Epidermal melanocyte (primary cell): ENCODE results near the gene MPV17L.
"Not testable (repeated sequence)": the region's sequence is repeated elsewhere in the genome, so short reads cannot be mapped to it uniquely, and the experiment has no call there.

Experiments used
- DNase-seq: peaks from one replicate; pipeline ENCODE4 v3.0.0; 2011; ENCODE audit warnings: low spot score; ENCODE audit not compliant: insufficient read length

Gene MPV17L

DNA sequence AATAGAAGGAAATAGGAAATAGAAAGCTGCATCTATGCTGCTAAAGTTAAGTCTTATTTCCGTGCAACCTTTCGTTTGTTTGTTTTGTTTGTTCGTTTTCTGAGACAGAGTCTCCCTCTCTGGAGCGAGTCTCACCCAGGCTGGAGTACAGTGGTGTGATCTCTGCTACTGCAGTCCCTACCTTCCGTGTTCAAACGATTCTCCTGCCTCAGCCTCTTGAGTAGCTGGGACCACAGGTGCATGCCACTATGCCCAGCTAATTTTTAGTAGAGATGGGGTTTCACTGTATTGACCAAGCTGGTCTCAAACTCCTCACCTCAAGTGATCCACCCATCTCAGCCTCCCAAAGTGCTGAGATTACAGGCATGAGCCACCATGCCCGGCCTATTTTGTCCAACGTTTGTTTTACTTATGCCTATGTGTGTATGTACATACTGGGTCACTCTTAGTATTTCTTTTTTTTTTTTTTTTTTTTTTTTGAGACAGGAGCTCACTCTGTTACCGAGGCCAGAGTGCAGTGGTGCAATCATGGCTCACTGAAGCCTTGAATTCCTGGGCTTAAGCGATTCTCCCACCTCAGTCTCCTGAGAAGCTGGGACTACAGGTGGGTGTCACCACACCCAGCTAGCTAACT, 55.7 kb downstream of the MPV17L start:
- no peak for DNase-seq

DNA sequence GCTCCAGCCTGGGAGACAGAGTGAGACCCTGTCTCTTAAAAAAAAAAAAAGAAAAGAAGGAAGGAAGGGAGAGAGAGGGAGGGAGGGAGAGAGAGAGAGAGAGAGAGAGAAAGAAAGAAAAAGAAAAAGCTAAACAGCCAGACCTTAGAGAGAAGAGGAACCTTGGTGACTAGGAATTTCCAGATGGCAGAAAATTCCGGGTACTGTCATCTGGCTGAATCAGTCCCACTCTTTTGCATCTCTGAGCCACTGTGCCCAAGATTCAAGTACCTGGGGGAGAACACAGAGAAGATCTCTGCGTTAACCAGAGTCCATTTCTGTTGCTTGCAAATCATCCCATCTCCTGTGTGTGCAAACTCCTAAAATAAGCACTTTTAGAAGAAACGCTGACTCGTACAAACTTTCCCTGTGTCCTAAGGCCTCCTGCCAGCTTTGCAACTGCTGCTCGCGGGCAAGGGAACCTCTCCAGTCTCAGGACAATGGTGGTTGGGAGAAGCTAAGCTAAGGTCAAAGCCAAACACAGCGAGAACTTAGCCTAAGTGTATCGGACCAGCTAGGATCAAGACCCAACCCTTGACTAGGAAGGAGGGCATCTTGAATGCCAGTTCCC, 56.8 kb downstream of the MPV17L start:
- no peak for DNase-seq

DNA sequence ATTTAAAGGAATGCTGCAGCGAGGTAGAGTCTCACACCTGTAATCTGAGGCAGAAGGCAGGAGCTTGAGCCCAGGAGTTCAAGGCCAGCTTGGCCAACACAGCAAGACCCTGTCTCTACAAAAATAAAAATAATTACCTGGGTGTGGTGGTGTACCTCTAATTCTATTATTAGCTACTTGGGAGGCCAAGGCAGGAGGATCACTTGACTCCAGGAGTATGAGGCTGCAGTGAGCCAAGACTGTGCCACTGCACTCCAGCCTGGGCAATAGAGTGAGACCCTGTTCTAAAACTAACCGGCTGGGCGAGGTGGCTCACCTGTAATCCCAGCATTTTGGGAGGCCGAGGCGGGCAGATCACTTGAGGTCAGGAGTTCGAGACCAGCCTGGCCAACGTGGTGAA, 57.7 kb downstream of the MPV17L start:
- not testable (repeated sequence) for DNase-seq

DNA sequence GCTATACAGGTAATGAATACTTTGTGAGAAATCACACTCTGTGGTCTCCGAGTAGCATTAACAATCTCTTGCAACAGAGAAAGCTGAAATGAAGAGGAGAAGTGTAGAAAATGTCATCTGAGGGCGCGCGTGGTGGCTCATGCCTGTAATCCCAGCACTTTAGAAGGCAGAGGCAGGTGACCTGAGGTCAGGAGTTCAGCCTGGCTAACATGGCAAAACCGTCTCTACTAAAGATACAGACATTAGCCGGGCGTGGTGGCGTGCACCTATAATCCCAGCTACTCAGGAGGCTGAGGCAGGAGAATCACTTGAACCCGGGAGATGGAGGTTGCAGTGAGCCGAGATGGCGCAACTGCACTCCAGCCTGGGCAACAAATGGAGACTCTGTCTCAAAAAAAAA, 59.4 kb downstream of the MPV17L start:
- DNase-seq = not testable (repeated sequence)

DNA sequence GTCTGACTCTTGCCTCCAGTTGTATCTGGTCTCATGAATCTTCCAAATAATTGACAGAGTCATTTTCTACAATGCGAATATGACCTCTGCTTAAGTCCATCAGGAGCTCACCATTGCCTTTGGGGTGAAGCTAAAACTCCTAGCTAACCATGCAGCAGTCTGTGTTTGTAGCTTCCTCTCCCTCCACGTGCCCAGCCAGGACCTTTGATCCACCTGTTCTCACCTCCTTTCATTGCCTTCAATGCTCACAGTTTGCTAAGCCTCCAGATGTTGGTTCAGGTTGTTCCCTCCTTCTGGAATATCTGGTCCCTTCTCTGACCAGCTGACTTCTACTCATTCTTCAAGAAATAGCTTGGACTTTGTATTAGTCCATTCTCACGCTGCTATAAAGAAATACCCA, 61.8 kb downstream of the MPV17L start:
- DNase-seq = no peak

DNA sequence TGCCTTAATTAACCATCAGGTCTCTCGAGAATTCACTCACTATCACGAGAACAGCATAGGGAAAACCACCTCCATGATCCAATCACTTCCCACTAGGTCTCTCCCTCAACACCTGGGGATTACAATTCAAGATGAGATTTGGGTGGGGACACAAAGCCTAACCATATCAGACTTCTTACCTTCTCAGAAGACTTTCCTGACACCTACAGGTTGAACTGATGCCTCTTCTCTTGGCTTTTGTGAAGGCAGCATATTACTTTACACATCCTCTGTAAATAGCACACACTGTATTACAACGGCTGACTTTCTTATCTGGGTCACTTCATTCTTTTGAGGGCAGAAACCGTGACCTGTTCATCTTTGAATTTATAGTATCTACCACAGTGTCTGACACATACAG, 62.4 kb downstream of the MPV17L start:
- no peak for DNase-seq

DNA sequence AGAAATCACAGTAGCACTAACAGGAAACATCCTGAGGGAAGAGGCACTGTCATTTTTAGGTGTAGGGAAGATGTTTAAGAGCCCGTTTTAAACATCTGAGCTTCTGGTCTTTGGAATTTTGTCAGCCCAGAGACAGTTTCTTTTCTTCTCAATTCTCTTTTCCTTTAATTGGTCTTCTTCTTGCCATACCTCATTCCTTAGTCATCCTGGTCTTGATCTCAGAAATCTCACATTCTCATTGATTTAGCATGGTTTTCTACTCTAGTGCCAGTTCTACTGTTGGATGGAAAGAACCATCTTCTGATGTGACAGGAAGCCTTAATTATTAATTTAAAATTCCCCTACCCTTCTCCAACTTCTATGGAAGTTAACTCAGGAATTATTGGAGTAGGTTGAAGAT, 64.2 kb downstream of the MPV17L start:
- DNase-seq = no peak

DNA sequence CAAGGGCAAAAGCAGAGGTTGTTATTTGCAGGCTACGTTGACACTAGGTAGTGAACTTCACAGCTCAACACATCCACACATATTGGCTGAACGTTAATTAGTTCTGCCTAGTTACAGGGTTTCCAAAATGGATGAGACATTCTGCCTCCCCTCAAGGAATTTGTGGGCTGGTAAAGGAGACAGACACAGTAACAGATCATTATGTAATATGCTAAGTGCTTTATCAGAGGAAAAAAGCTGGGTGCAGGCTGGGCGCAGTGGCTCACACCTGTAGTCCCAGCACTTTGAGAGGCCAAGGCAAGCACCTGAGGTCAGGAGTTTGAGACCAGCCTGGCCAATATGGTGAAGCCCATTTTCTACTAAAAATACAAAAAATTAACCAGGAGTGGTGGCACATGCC, 65.0 kb downstream of the MPV17L start:
- no peak for DNase-seq

DNA sequence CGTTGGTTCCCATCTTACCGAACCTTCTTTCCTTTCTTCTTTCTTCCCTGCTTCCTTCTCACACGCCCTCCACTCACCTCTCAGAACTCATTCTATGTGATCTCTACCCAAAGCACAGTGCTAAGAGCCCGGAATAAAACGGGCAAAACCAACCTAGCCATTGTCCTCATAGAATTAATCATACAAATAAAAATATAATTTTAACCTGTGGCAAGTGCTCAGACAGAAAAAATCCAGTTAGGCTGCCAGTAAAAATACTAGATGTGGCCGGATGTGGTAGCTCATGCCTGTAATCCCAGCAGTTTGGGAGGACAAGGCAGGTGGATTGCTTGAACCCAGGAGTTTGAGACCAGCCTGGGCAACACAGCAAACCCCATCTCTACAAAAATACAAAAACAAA, 65.8 kb downstream of the MPV17L start:
- no peak for DNase-seq
